Keratinocyte (primary cell): Measurements from ENCODE around the gene SCGB2A2. TPM values are rescaled to one million over a fixed set of nuclear protein-coding genes. Genes with fewer than 3 reads are reported as not detected.

Experiments
- DNase-seq: peaks from one replicate; pipeline ENCODE4 v3.0.0-alpha.2; 2011; ENCODE audit warnings: low read depth, missing footprints, low spot score
- FAIRE-seq: peaks from 2 replicates; lab custom pipeline; 2011; peaks lifted over from hg19 to GRCh38; lab: Jason Lieb, UNC
- H2AFZ ChIP-seq: 2 replicates; pipeline ENCODE4 v1.6.0; 2012; ENCODE audit warnings: low read length, control low read depth, inconsistent platforms; ENCODE audit not compliant: control insufficient read depth
- H3K27ac ChIP-seq: 2 replicates; pipeline ENCODE4 v1.5.1; 2011; ENCODE audit warnings: low read length; ENCODE audit not compliant: control insufficient read depth, insufficient read depth
- H3K27me3 ChIP-seq: 3 replicates; pipeline ENCODE4 v1.6.0; 2011; ENCODE audit warnings: low read length; ENCODE audit not compliant: control insufficient read depth, insufficient read depth; ENCODE audit errors: extremely low read depth
- H3K36me3 ChIP-seq, 2 experiments: 2 replicates in 1 of 2; 3 replicates in 1 of 2; pipeline ENCODE4 v1.5.1; 2011; ENCODE audit warnings: low read length in 2 of 2, mild to moderate bottlenecking in 1 of 2; ENCODE audit not compliant: control insufficient read depth in 2 of 2, insufficient read depth in 2 of 2; ENCODE audit errors: extremely low read depth in 1 of 2
- H3K4me1 ChIP-seq: 3 replicates; pipeline ENCODE4 v1.5.1; 2011; ENCODE audit warnings: low read length; ENCODE audit not compliant: control insufficient read depth, insufficient read depth; ENCODE audit errors: extremely low read depth
- H3K4me2 ChIP-seq: 3 replicates; pipeline ENCODE4 v1.6.0; 2011; ENCODE audit warnings: low read depth, low read length; ENCODE audit not compliant: control insufficient read depth, insufficient read depth; ENCODE audit errors: extremely low read depth
- H3K4me3 ChIP-seq, 3 experiments: fragments of 200-600 bp in 1 of 3; sonication (generic) in 1 of 3; 2 replicates in 2 of 3; 3 replicates in 1 of 3; pipeline ENCODE4 v1.5.1; 2011 to 2016; ENCODE audit warnings: low read length in 3 of 3, mild to moderate bottlenecking in 3 of 3, control low read depth in 2 of 3, inconsistent platforms in 1 of 3, low read depth in 1 of 3, mixed read lengths in 1 of 3, mixed run types in 1 of 3, moderate library complexity in 1 of 3; ENCODE audit not compliant: control insufficient read depth in 2 of 3, insufficient read depth in 2 of 3; ENCODE audit errors: extremely low read depth in 1 of 3
- H3K79me2 ChIP-seq: 2 replicates; pipeline ENCODE4 v1.6.0; 2012; ENCODE audit warnings: low read length; ENCODE audit not compliant: control insufficient read depth, insufficient read depth
- H3K9ac ChIP-seq: 3 replicates; pipeline ENCODE4 v1.6.0; 2011; ENCODE audit warnings: low read length; ENCODE audit not compliant: control insufficient read depth, insufficient read depth; ENCODE audit errors: extremely low read depth
- H3K9me1 ChIP-seq: 3 replicates; pipeline ENCODE4 v1.6.0; 2011; ENCODE audit warnings: low read length; ENCODE audit not compliant: control insufficient read depth, insufficient read depth; ENCODE audit errors: extremely low read depth
- H3K9me3 ChIP-seq: 2 replicates; pipeline ENCODE4 v1.5.1; 2012; ENCODE audit warnings: low read depth, low read length; ENCODE audit not compliant: control insufficient read depth
- H4K20me1 ChIP-seq: 3 replicates; pipeline ENCODE4 v1.6.0; 2011; ENCODE audit warnings: low read length; ENCODE audit not compliant: control insufficient read depth, insufficient read depth; ENCODE audit errors: extremely low read depth
- EZH2 ChIP-seq: IDR thresholded peaks from one replicate; pipeline ENCODE4 v1.6.1; 2012; ENCODE audit warnings: inconsistent platforms, mild to moderate bottlenecking, low read length, moderate library complexity
- dilution Hi-C: fragments of 300-500 bp; cut with MboI; formaldehyde crosslinking; loops from one replicate; pipeline ENCODE4 v1.7.0; 2020; ENCODE audit warnings: low sequenced_read_pairs; ENCODE audit not compliant: extremely low pct_ligation_motif_present
- polyA plus RNA-seq, 5 experiments: library from polyadenylated mRNA; depleted of rRNA in 3 of 5; stranded (reverse) in 3 of 5; stranded (forward) in 1 of 5; unstranded in 1 of 5; fragments of >200 nt; gene quantifications; 1 replicate in 1 of 5; 2 replicates in 3 of 5; 3 replicates in 1 of 5; pipeline versions ENCODE4 v1.2.1 to v1.2.3, GENCODE V29; 2011 to 2012; ENCODE audit warnings: missing spikeins in 2 of 5, low read depth in 1 of 5, low replicate concordance in 1 of 5
- TF ChIP-seq, protein P1 (sequence below), 3 experiments: IDR thresholded peaks in 1 of 3; conservative IDR thresholded peaks in 1 of 3; optimal IDR thresholded peaks in 1 of 3; 2 replicates in 2 of 3; 3 replicates in 1 of 3; pipeline versions ENCODE3 to v1.5.1; 2011; ENCODE audit warnings: low read length in 3 of 3, mild to moderate bottlenecking in 3 of 3, moderate library complexity in 2 of 3, control low read depth in 1 of 3, inconsistent platforms in 1 of 3; ENCODE audit not compliant: insufficient read depth in 2 of 3; ENCODE audit errors: extremely low read depth in 1 of 3

SCGB2A2 gene
- polyA plus RNA-seq, 1 donor (not counting 4 experiments of a cell fraction or from before 2014, with no cell fraction given), result not detected

DNA sequence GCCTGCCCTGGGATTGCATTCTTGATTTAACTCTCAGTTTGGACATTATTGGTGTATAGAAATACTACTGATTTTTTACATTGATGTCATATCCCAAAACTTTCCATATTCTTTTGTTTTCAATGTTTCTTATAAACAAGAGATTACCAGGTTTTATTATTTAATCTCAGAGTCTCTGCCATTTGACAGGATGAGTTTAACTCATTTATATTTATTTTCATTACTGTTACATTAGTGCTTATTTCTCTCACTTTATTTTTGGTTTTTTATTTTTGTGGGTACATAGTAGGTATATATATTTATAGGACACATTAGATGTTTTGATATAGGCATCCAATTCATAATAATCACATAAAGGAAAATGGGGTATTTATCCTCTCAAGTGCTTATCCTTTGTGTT is 38.0 kb downstream of the SCGB2A2 start:
- H3K79me2 ChIP-seq, result no peaks in the 10 kb centered on the region
- no peak overlapping the region for H3K4me3 ChIP-seq
- H3K27ac ChIP-seq, result no peak overlapping the region
- FAIRE-seq, result no peak
- no peak overlapping the region for H3K4me2 ChIP-seq
- no peaks in the 10 kb centered on the region for H3K4me1 ChIP-seq
- no peak overlapping the region for H3K9ac ChIP-seq
- no peaks in the 10 kb centered on the region for H3K36me3 ChIP-seq
- no peaks in the 10 kb centered on the region for H3K9me3 ChIP-seq
- TF ChIP-seq EZH2, result no peak
- TF ChIP-seq, protein P1, sequence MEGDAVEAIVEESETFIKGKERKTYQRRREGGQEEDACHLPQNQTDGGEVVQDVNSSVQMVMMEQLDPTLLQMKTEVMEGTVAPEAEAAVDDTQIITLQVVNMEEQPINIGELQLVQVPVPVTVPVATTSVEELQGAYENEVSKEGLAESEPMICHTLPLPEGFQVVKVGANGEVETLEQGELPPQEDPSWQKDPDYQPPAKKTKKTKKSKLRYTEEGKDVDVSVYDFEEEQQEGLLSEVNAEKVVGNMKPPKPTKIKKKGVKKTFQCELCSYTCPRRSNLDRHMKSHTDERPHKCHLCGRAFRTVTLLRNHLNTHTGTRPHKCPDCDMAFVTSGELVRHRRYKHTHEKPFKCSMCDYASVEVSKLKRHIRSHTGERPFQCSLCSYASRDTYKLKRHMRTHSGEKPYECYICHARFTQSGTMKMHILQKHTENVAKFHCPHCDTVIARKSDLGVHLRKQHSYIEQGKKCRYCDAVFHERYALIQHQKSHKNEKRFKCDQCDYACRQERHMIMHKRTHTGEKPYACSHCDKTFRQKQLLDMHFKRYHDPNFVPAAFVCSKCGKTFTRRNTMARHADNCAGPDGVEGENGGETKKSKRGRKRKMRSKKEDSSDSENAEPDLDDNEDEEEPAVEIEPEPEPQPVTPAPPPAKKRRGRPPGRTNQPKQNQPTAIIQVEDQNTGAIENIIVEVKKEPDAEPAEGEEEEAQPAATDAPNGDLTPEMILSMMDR (optimal IDR thresholded peaks at IDR 0.05 in 1 of 3, IDR thresholded peaks at IDR 0.05 in 1 of 3, conservative IDR thresholded peaks at IDR 0.05 in 1 of 3; ENCODE audit: extremely low read depth in 1 of 3, insufficient read depth in 2 of 3, low read length in 3 of 3), result no peak
- no peak for DNase-seq
- dilution Hi-C loops, result no loop called here
- no peaks in the 10 kb centered on the region for H3K9me1 ChIP-seq
- H4K20me1 ChIP-seq, result no peaks in the 10 kb centered on the region
- H2AFZ ChIP-seq, result no peak overlapping the region
- no peaks in the 10 kb centered on the region for H3K27me3 ChIP-seq

GRCh38 chr11:62309991-62310390 is 40.0 kb downstream of the SCGB2A2 start:
- Histone ChIP-seq H3K4me3 (no peak overlapping the region), H3K27ac (no peak overlapping the region), H2AFZ (no peak overlapping the region), H3K79me2 (no peaks in the 10 kb centered on the region), H3K9me1 (no peaks in the 10 kb centered on the region), H3K27me3 (no peaks in the 10 kb centered on the region), H3K36me3 (no peaks in the 10 kb centered on the region), H3K4me2 (no peak overlapping the region), H3K4me1 (no peaks in the 10 kb centered on the region), H3K9me3 (no peaks in the 10 kb centered on the region), H3K9ac (no peak overlapping the region), H4K20me1 (no peaks in the 10 kb centered on the region)
- FAIRE-seq (no peak), DNase-seq (no peak)
- dilution Hi-C loops, result no loop called here
- TF ChIP-seq EZH2, result no peak
- TF ChIP-seq, protein P1 (optimal IDR thresholded peaks at IDR 0.05 in 1 of 3, IDR thresholded peaks at IDR 0.05 in 1 of 3, conservative IDR thresholded peaks at IDR 0.05 in 1 of 3; ENCODE audit: extremely low read depth in 1 of 3, insufficient read depth in 2 of 3, low read length in 3 of 3), result no peak
